T-cell (primary cell): ENCODE data around the gene AP5Z1. TPM values are rescaled to one million over a fixed set of nuclear protein-coding genes. Genes with fewer than 3 reads are reported as not detected.

Source experiments
- ATAC-seq, 4 experiments: fragments of 200-7000 bp in 3 of 4; fragments of 150-1000 bp in 1 of 4; cut with Tn5 transposase; replicated peaks in 1 of 4; 1 replicate in 3 of 4; 2 replicates in 1 of 4; pipeline ENCODE4 v1.10.0; 2021; ENCODE audit warnings: moderate library complexity in 3 of 4, mild to moderate bottlenecking in 2 of 4, moderate number of reproducible peaks in 1 of 4
- CTCF ChIA-PET, 2 donors: fragments of 300-600 bp; sonication (Branson Sonifier 250); formaldehyde crosslinking; loops; one replicate each; lab custom pipeline; 2022; ENCODE audit warnings: antibody characterized with exemption in 2 of 2; lab: Charles Lee
- POLR2A ChIA-PET, 2 donors: fragments of 300-600 bp; sonication (Branson Sonifier 250); formaldehyde crosslinking; loops; one replicate each; lab custom pipeline; 2022; ENCODE audit warnings: antibody characterized with exemption in 2 of 2; lab: Charles Lee
- DNase-seq, 35 experiments: peaks; one replicate each; pipeline versions ENCODE4 v3.0.0 to v3.0.0-alpha.2; 2013 to 2023
- H3K27ac ChIP-seq: one replicate; pipeline ENCODE4 v1.5.1; 2013; ENCODE audit warnings: low read length
- H3K27me3 ChIP-seq, 2 experiments: replicated peaks in 1 of 2; 1 replicate in 1 of 2; 2 replicates in 1 of 2; pipeline versions ENCODE4 v1.6.1 to v1.7.0; 2013; ENCODE audit warnings: low read length in 1 of 2, mixed read lengths in 1 of 2; ENCODE audit not compliant: control insufficient read depth in 2 of 2, insufficient read depth in 2 of 2; ENCODE audit errors: extremely low read depth in 1 of 2
- H3K36me3 ChIP-seq, 2 donors: 1 replicate in 1 of 2; 2 replicates in 1 of 2; pipeline versions ENCODE4 v1.6.1 to v1.7.0; 2013; ENCODE audit warnings: low read length in 1 of 2; ENCODE audit not compliant: control insufficient read depth in 2 of 2, insufficient read depth in 1 of 2; ENCODE audit errors: extremely low read depth in 1 of 2
- H3K4me1 ChIP-seq, 2 experiments: 1 replicate in 1 of 2; 2 replicates in 1 of 2; pipeline versions ENCODE4 v1.6.1 to v1.7.0; 2013; ENCODE audit warnings: low read length in 2 of 2, mixed read lengths in 1 of 2; ENCODE audit not compliant: insufficient read depth in 2 of 2, control insufficient read depth in 1 of 2; ENCODE audit errors: extremely low read depth in 1 of 2
- H3K4me3 ChIP-seq, 2 donors: 1 replicate in 1 of 2; 2 replicates in 1 of 2; pipeline versions ENCODE4 v1.5.1 to v1.7.0; 2013; ENCODE audit warnings: mild to moderate bottlenecking in 2 of 2, low read length in 1 of 2, moderate library complexity in 1 of 2; ENCODE audit not compliant: control insufficient read depth in 1 of 2; ENCODE audit errors: extremely low read depth in 1 of 2
- H3K9me3 ChIP-seq: 2 replicates; pipeline ENCODE4 v1.7.0; 2013
- H3K27ac Mint-ChIP-seq, 2 donors: one replicate each; pipeline ENCODE4 v1.8.0; 2020 to 2021; ENCODE audit warnings: mild to moderate bottlenecking in 2 of 2, mixed read lengths in 2 of 2
- H3K27me3 Mint-ChIP-seq, 2 donors: one replicate each; pipeline ENCODE4 v1.8.0; 2021 to 2022; ENCODE audit warnings: mixed read lengths in 2 of 2
- H3K36me3 Mint-ChIP-seq: one replicate; pipeline ENCODE4 v1.8.0; 2021; ENCODE audit warnings: mixed read lengths
- H3K4me1 Mint-ChIP-seq, 3 donors: one replicate each; pipeline ENCODE4 v1.8.0; 2020 to 2022; ENCODE audit warnings: mixed read lengths in 3 of 3, mild to moderate bottlenecking in 1 of 3
- H3K4me3 Mint-ChIP-seq, 3 donors: one replicate each; pipeline ENCODE4 v1.8.0; 2020 to 2022; ENCODE audit warnings: mild to moderate bottlenecking in 3 of 3, mixed read lengths in 3 of 3, moderate library complexity in 3 of 3
- H3K9me3 Mint-ChIP-seq, 3 donors: one replicate each; pipeline ENCODE4 v1.8.0; 2020 to 2022; ENCODE audit warnings: mixed read lengths in 3 of 3
- WGBS: methylation state at CpG from one replicate; pipeline ENCODE4 v1.1.5; 2013; ENCODE audit warnings: missing lambda C conversion rate; ENCODE audit not compliant: insufficient coverage; 5-methylcytosine and 5-hydroxymethylcytosine counted together
- total RNA-seq, 35 experiments: library from RNA in 6 of 35; stranded (reverse) in 6 of 35; fragments of 120-200 nt in 1 of 35; gene quantifications; one replicate each; pipeline versions ENCODE4 v1.2.1 to v1.2.4 and lab custom pipeline; 2013 to 2026

Gene AP5Z1
- total RNA-seq, 5 donors from 2014 or later (not counting 1 experiment from before 2014, with no cell fraction given) = 93.6 to 126 (median 110) TPM

- peaks cover 6 to 9% (median 8%) of the 10 kb centered on the region in 3 donors for H3K4me1 Mint-ChIP-seq
- DNase-seq (no peak), ATAC-seq (no peak)
- H3K36me3 ChIP-seq = peaks cover 46 to 80% of the 10 kb centered on the region in 2 donors
- WGBS = 100% methylated on average over 7 of the region's 16 CpGs
- no peaks in the 10 kb centered on the region for H3K27me3 Mint-ChIP-seq
- peaks cover 0 to 2% of the 10 kb centered on the region in 2 experiments for H3K4me1 ChIP-seq
- H3K4me3 ChIP-seq = no peak overlapping the region
- no peaks in the 10 kb centered on the region for H3K9me3 ChIP-seq
- H3K36me3 Mint-ChIP-seq = peaks cover 19% of the 10 kb centered on the region
- CTCF ChIA-PET = no interaction called here
- H3K9me3 Mint-ChIP-seq = no peaks in the 10 kb centered on the region
- H3K4me3 Mint-ChIP-seq = no peak overlapping the region
- POLR2A ChIA-PET = no interaction called here
- no peak overlapping the region for H3K27ac Mint-ChIP-seq
- no peaks in the 10 kb centered on the region for H3K27me3 ChIP-seq
- no peak overlapping the region for H3K27ac ChIP-seq
These were observed 7.8 kb downstream of the AP5Z1 start for GRCh38 chr7:4783292-4783652.

GRCh38 chr7:4783762-4784351 is 8.4 kb downstream of the AP5Z1 start:
- WGBS = 95% methylated on average over 28 of the region's 40 CpGs
- no peaks in the 10 kb centered on the region for H3K27me3 Mint-ChIP-seq
- Histone ChIP-seq H3K4me3 (no peak overlapping the region), H3K36me3 (peaks cover 46 to 85% of the 10 kb centered on the region in 2 donors), H3K4me1 (no peaks in the 10 kb centered on the region), H3K27ac (no peak overlapping the region), H3K9me3 (no peaks in the 10 kb centered on the region), H3K27me3 (no peaks in the 10 kb centered on the region)
- H3K4me1 Mint-ChIP-seq = peaks cover 4 to 5% (median 4%) of the 10 kb centered on the region in 3 donors
- no peaks in the 10 kb centered on the region for H3K9me3 Mint-ChIP-seq
- DNase-seq (no peak), ATAC-seq (no peak)
- no peak overlapping the region for H3K27ac Mint-ChIP-seq
- peaks cover 17% of the 10 kb centered on the region for H3K36me3 Mint-ChIP-seq
- ChIA-PET CTCF (no interaction called here), POLR2A (no interaction called here)
- no peak overlapping the region for H3K4me3 Mint-ChIP-seq

GRCh38 chr7:4784799-4785198 is 9.4 kb downstream of the AP5Z1 start:
- Histone ChIP-seq H3K36me3 (peaks cover 46 to 91% of the 10 kb centered on the region in 2 donors), H3K4me1 (no peaks in the 10 kb centered on the region), H3K27me3 (no peaks in the 10 kb centered on the region), H3K9me3 (no peaks in the 10 kb centered on the region), H3K4me3 (no peak overlapping the region), H3K27ac (no peak overlapping the region)
- H3K27ac Mint-ChIP-seq = no peak overlapping the region
- WGBS = 96% methylated on average over 19 of the region's 19 CpGs
- ChIA-PET POLR2A (no interaction called here), CTCF (no interaction called here)
- no peak for ATAC-seq
- no peaks in the 10 kb centered on the region for H3K27me3 Mint-ChIP-seq
- peaks cover 3 to 5% (median 4%) of the 10 kb centered on the region in 3 donors for H3K4me1 Mint-ChIP-seq
- no peaks in the 10 kb centered on the region for H3K9me3 Mint-ChIP-seq
- H3K4me3 Mint-ChIP-seq = no peak overlapping the region
- H3K36me3 Mint-ChIP-seq = peaks cover 17% of the 10 kb centered on the region
- no peak for DNase-seq

- 98% methylated on average over 13 of the region's 20 CpGs for WGBS
- ATAC-seq (no peak), DNase-seq (no peak)
- POLR2A ChIA-PET = no interaction called here
- Mint-ChIP-seq H3K36me3 (peaks cover 22% of the 10 kb centered on the region), H3K27ac (no peak overlapping the region), H3K4me3 (no peak overlapping the region), H3K27me3 (no peaks in the 10 kb centered on the region), H3K9me3 (no peaks in the 10 kb centered on the region), H3K4me1 (peaks cover 2 to 4% (median 3%) of the 10 kb centered on the region in 3 donors)
- CTCF ChIA-PET = no interaction called here
- Histone ChIP-seq H3K4me1 (no peaks in the 10 kb centered on the region), H3K36me3 (peaks cover 49 to 89% of the 10 kb centered on the region in 2 donors), H3K27ac (no peak overlapping the region), H3K27me3 (no peaks in the 10 kb centered on the region), H3K4me3 (no peak overlapping the region), H3K9me3 (no peaks in the 10 kb centered on the region)
These were observed 9.9 kb downstream of the AP5Z1 start for GRCh38 chr7:4785371-4785770.

- Histone ChIP-seq H3K4me3 (no peak overlapping the region), H3K27ac (no peak overlapping the region), H3K9me3 (no peaks in the 10 kb centered on the region), H3K27me3 (no peaks in the 10 kb centered on the region), H3K4me1 (no peaks in the 10 kb centered on the region), H3K36me3 (peaks cover 50 to 90% of the 10 kb centered on the region in 2 donors)
- peaks cover 0 to 4% (median 0%) of the 10 kb centered on the region in 3 donors for H3K4me1 Mint-ChIP-seq
- peaks cover 20% of the 10 kb centered on the region for H3K36me3 Mint-ChIP-seq
- no peak overlapping the region for H3K27ac Mint-ChIP-seq
- ATAC-seq (no peak), DNase-seq (no peak)
- H3K9me3 Mint-ChIP-seq = no peaks in the 10 kb centered on the region
- 95% methylated on average over 17 of the region's 17 CpGs for WGBS
- CTCF ChIA-PET = no interaction called here
- H3K27me3 Mint-ChIP-seq = no peaks in the 10 kb centered on the region
- POLR2A ChIA-PET = no interaction called here
- H3K4me3 Mint-ChIP-seq = no peak overlapping the region
These were observed 10.6 kb downstream of the AP5Z1 start for GRCh38 chr7:4786015-4786414.

- Histone ChIP-seq H3K27ac (no peak overlapping the region), H3K36me3 (peaks cover 52 to 79% of the 10 kb centered on the region in 2 donors), H3K9me3 (no peaks in the 10 kb centered on the region), H3K4me1 (peaks cover 0 to 8% of the 10 kb centered on the region in 2 experiments), H3K4me3 (no peak overlapping the region), H3K27me3 (no peaks in the 10 kb centered on the region)
- DNase-seq = no peak
- Mint-ChIP-seq H3K4me3 (no peak overlapping the region), H3K27me3 (no peaks in the 10 kb centered on the region), H3K36me3 (peaks cover 10% of the 10 kb centered on the region), H3K27ac (no peak overlapping the region), H3K9me3 (no peaks in the 10 kb centered on the region), H3K4me1 (peaks cover 0 to 5% (median 0%) of the 10 kb centered on the region in 3 donors)
- 97% methylated on average over 17 of the region's 17 CpGs for WGBS
- no peak for ATAC-seq
- ChIA-PET POLR2A (no interaction called here), CTCF (no interaction called here)
These were observed 12.1 kb downstream of the AP5Z1 start for GRCh38 chr7:4787541-4787940.
